Measurements from ENCODE around the gene DMRT3.

Gene DMRT3

DNA sequence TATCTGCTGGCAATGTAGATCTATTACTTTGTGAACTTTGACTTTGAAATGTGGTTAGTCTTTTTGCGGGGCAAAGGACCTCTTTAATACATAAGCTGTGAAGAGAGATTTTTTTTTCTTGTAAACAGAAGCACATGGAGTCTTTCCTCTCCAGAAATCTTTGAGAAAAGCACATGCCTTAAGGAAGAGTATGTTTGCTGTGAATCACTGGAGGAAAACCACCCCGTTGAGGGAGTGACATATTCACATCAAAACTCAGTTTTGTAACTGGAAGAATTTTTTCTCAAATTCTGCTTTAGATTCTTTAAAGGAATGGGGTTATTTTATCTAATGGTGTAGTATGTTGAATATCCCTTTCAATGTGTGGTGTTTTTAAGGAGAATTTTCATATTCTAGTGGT, 3.5 kb downstream of the DMRT3 start:
- no peak for DNase-seq (ENCODE audit: extremely low spot score)
- ChIA-PET POLR2A (no interaction called here), CTCF (interaction anchor here (0.8 to 3.1 kb wide), 5 partner anchors 13 to 87 kb away, joined by 3 to 10 read pairs (median 3); no protein-coding TSS in a partner anchor)
- TF ChIP-seq, protein P1, sequence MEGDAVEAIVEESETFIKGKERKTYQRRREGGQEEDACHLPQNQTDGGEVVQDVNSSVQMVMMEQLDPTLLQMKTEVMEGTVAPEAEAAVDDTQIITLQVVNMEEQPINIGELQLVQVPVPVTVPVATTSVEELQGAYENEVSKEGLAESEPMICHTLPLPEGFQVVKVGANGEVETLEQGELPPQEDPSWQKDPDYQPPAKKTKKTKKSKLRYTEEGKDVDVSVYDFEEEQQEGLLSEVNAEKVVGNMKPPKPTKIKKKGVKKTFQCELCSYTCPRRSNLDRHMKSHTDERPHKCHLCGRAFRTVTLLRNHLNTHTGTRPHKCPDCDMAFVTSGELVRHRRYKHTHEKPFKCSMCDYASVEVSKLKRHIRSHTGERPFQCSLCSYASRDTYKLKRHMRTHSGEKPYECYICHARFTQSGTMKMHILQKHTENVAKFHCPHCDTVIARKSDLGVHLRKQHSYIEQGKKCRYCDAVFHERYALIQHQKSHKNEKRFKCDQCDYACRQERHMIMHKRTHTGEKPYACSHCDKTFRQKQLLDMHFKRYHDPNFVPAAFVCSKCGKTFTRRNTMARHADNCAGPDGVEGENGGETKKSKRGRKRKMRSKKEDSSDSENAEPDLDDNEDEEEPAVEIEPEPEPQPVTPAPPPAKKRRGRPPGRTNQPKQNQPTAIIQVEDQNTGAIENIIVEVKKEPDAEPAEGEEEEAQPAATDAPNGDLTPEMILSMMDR (IDR thresholded peaks at IDR 0.05; ENCODE audit: control extremely low read depth, extremely low read depth, low read depth, missing control alignments) = no peak

DNA sequence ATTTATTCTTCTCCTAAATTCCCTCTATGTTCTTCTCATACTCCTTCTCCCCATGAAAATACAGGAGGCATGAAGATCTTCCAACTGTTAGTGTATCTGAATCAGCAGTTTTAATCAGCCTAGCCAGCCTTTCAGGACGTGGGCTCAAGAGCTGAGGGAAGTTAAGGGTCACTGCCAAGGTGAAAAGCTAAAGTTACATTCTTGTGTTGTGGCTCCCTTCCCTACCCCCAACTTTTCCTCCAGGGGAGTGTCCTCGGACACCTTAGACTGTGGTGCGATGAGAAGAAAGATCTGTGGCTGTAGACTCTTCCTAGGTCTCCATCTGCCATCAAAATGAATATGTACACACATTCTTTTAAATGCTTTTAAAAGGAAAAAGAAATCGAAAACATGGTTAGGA, 4.2 kb downstream of the DMRT3 start:
- ChIA-PET CTCF (interaction anchor here (0.8 to 1.0 kb wide), 6 partner anchors 14 to 87 kb away, joined by 3 to 5 read pairs (median 3); no protein-coding TSS in a partner anchor), POLR2A (no interaction called here)
- no peak for DNase-seq (ENCODE audit: extremely low spot score)
- TF ChIP-seq, protein P1 (IDR thresholded peaks at IDR 0.05; ENCODE audit: control extremely low read depth, extremely low read depth, low read depth, missing control alignments) = no peak

DNA sequence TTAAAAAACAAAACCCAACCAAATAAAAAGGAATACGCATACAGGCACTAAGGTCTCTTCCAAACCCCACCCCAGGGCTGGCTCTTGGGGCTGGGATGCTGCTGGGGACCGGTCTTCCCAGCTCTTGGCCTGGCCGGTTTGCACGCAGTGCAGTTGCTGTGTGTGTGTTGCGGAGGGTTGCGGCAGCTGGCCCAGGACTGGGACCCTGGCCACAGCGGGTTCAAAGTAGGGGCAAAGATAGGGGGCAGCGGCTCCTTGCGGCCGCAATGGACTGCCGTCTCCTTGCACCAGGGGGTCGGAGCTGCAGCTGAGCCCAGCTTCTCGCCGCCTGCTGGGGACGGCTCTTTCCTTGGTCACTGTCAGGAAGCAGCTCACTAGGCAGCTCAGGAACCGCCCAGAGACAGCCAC, 5.0 kb downstream of the DMRT3 start:
- TF ChIP-seq, protein P1 (IDR thresholded peaks at IDR 0.05; ENCODE audit: control extremely low read depth, extremely low read depth, low read depth, missing control alignments) = no peak
- ChIA-PET POLR2A (no interaction called here), CTCF (interaction anchor here (0.9 kb wide), 2 partner anchors 16 to 19 kb away, joined by 3 to 5 read pairs; no protein-coding TSS in a partner anchor)
- no peak for DNase-seq (ENCODE audit: extremely low spot score)

DNA sequence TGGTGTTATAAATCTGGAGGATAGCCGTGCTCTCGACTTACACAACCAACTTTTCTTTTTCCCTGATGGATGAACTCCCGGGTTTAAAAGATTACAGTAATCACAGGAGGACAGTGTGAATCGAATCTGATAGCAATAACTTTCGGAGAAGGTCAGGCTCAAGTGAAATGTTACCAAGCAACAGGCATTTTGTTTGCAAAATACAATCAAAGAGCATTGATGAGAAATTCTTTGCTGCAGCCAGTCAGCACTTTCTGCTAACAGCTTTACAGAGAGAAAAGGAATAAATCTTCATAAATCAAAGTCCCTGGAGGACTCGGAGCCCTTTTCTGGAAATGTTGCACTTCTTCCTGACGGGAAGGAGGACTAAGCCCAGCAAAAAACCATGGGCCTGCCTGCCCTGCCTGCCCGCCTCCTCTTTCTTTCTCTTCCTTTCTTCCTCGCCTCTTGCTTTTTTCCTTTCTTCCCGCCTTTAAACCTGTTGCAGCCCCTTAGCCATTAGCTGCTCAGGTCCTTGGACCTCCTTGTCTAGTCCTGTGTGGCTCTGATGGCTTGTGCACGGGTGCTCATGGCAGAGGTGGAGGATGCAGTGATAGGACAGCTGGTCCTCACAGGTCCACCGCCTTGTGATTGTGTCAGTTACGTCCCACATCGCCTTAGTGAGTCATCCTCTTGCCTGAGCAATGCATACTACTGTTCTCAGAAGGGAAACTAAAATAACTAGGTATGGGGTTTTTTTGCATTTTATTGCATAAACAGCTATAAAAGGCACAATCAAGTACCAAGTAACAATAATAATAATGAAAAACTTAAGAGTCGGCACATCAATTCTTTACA, 6.2 kb downstream of the DMRT3 start:
- TF ChIP-seq, protein P1 (IDR thresholded peaks at IDR 0.05; ENCODE audit: control extremely low read depth, extremely low read depth, low read depth, missing control alignments) = no peak
- ChIA-PET CTCF (interaction anchor here (0.8 kb wide), 1 partner anchor 27 kb away, joined by 3 read pairs; no protein-coding TSS in a partner anchor), POLR2A (no interaction called here)
- no peak for DNase-seq (ENCODE audit: extremely low spot score)

DNA sequence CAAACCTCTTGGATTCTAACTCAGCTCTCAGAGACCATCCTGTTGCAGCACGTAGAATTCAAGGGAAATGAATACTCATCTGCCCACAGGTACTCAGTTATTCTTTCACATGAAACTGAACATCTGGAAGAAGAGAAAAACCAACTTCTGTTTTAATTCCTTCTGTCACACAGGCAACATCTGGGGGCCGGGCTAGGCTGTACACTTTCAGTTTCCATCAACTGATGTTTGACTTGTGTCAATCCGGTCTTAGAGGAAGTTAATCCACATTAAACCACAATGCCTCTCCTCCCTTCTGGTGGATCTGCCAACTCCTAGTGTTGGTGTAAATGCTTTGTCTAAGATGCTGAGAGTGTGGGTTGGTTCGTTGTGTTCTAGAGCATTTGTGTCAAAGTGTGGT, 17.6 kb downstream of the DMRT3 start:
- no peak for DNase-seq (ENCODE audit: extremely low spot score)
- ChIA-PET POLR2A (no interaction called here), CTCF (interaction anchor here (1.4 to 2.0 kb wide), 2 partner anchors 11 to 100 kb away, joined by 5 to 6 read pairs; no protein-coding TSS in a partner anchor)
- TF ChIP-seq, protein P1 (IDR thresholded peaks at IDR 0.05; ENCODE audit: control extremely low read depth, extremely low read depth, low read depth, missing control alignments) = no peak

DNA sequence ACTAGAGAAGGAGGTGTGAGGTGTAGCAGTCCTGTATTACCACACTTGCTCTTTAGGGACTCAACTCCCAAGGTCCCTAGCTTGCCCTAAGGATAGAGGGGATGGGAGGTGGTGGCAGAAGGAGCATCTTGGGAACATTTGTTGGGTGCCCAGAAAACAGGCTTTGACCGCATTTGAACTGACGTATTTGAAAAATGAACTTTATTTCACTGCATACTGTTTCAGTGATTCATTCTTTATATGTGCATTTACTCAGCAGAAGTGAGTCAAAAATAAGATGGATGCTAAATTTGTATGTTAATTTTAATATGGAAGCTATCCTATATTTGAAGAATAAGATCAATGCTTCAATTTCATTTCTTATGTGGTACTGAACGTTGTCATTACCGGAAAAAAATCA, 18.7 kb downstream of the DMRT3 start:
- ChIA-PET POLR2A (no interaction called here), CTCF (interaction anchor here (0.9 to 1.6 kb wide), 4 partner anchors 8 to 98 kb away, joined by 4 to 8 read pairs (median 5); no protein-coding TSS in a partner anchor)
- DNase-seq (ENCODE audit: extremely low spot score) = no peak
- TF ChIP-seq, protein P1 (IDR thresholded peaks at IDR 0.05; ENCODE audit: control extremely low read depth, extremely low read depth, low read depth, missing control alignments) = no peak

All from GM10248 (cell line).